GM23248 (cell line): ENCODE results near the gene ZNF519.
"Not testable (repeated sequence)": the region's sequence is repeated elsewhere in the genome, so short reads cannot be mapped to it uniquely, and the experiment has no call there.

Experiments
- EZH2 ChIP-seq: fragments of 200-600 bp; sonication (generic); IDR thresholded peaks from 2 replicates; pipeline ENCODE4 v1.6.1; 2018; ENCODE audit warnings: antibody characterized with exemption, mild to moderate bottlenecking; ENCODE audit not compliant: insufficient read depth, poor library complexity, severe bottlenecking
- EZH2phosphoT487 ChIP-seq: fragments of 200-600 bp; sonication (generic); IDR thresholded peaks from 2 replicates; pipeline ENCODE4 v1.6.1; 2018; ENCODE audit warnings: antibody characterized with exemption, moderate library complexity, mild to moderate bottlenecking, low read depth; ENCODE audit not compliant: insufficient read depth

DNA sequence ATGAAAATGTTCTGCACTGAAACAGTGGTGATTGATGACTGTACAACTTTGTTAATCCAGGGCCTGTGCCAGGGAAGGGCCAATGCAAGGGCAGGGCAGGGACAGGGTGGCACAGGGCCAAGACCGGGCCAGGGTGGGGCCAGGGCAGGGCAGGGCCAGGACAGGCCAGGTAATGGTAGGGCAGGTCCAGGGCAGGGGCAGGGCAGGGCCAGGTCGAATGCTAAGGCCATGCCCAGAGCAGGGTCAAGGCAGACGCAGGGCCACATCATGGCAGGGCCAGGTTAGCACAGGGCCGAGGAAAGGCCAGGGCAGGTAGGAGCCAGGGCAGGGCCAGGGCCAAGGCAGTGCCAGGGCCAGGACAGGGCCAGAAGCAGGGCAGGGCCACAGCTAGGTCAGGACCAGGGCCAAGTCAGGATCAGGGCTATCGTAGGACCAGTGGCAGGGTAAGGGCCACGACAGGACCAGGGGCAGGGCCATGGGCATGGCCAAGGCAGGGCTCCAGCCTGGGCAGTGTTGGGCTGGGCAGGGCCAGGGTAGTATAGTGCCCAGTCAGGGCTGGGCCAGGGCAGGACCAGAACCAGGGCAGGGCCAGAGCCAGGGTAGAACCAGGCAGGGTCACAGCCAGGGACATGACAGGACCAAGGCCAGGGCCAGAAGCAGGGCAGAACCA is 38.3 kb upstream of the ZNF519 start:
- not testable (repeated sequence) for TF ChIP-seq EZH2, EZH2phosphoT487
